ENCODE results near the gene IL4. TPM values are rescaled to one million over a fixed set of nuclear protein-coding genes. Genes with fewer than 3 reads are reported as not detected.
A peak's percentile ranks its signal among the peaks of the same experiment; 100 is the strongest.

Gene IL4
- total RNA-seq, 1 donor from 2014 or later: not detected

- no peak for DNase-seq (ENCODE audit: low read depth)
Observed at GRCh38 chr5:132669966-132670882, 3.6 kb upstream of the IL4 start.

GRCh38 chr5:132671000-132671399 lies 2.8 kb upstream of the IL4 start:
- DNase-seq (ENCODE audit: low read depth): no peak

DNA sequence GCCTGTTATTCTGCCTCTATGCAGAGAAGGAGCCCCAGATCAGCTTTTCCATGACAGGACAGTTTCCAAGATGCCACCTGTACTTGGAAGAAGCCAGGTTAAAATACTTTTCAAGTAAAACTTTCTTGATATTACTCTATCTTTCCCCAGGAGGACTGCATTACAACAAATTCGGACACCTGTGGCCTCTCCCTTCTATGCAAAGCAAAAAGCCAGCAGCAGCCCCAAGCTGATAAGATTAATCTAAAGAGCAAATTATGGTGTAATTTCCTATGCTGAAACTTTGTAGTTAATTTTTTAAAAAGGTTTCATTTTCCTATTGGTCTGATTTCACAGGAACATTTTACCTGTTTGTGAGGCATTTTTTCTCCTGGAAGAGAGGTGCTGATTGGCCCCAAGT lies 301 bp upstream of the IL4 start:
- no peak for DNase-seq (ENCODE audit: low read depth)

DNA sequence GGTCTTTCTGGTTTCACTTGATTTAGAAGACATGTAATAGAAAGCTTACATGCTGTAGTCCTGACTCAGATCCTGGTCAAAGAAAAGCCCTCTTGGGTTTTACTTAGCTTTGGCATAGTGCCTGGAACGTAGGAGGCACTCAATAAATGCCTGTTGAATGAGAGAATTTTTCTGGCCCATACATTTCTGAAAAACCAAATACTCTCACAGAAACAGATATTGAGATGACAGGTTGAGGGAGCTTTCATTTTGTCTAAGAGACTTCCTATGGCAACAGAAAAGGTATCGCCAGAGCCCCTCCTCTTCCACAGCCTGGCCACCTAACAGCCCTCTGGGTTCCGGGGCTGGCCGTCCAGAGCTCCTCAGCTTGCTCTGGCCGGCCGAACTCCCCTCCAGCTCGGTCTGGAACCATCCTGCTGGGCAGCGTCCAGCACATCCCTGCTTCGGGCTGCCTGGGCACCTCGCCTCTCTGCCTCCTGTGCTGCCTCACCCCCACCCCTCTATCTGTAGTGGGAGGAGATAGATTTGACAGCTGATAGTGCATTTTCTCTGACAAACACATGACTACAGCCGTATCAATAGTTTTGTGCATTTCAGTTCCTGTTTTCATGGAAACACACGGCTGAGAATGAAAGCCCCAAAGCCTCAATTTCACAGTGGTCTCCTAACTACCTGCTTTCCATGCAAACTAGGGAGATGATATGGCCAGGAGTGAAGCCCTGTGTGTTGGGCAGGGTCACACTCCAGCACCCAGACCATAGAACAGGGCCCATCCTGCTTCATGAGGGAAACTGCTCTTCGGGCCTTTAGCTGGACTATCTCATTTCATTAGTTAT lies 1.1 kb downstream of the IL4 start:
- DNase-seq (ENCODE audit: low read depth): peak; percentile 83

DNA sequence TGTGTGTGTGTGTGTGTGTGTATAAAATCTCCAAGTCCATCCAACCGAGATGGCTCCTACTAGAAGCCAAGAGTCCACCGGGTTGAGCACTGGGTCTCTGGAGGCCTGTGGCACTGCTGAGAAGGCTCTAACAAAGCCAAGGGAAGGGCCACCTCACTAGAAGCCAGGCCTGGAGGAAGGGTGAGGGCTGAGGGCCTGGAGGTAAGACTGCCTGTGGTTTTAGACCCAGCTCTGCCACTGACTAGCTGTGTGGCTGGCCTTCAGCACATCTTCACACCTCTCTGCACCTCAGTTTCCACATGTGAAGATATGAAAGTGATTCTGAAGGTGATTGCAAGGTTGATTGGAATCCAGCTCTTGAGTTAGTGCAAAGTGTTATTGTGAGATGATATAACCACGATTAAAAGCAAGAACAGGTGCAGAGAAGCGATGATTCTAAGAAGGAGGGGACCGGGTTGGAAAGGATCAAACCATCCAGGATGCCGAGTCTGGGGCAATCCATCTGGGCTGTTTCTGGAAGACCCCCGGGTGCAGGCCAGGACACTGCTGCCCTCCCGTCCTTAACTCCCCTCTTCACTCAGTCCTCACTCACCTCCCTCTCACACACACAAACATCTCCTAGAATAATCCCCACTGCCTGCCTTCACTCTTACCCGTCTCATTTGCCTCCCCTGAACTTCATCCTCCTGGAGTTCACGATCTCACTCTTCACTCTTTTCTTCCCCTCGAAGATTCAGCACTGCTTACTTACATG lies 2.3 kb downstream of the IL4 start:
- no peak for DNase-seq (ENCODE audit: low read depth)

GRCh38 chr5:132677191-132677590 lies 3.4 kb downstream of the IL4 start:
- DNase-seq (ENCODE audit: low read depth): peak; percentile 89

DNA sequence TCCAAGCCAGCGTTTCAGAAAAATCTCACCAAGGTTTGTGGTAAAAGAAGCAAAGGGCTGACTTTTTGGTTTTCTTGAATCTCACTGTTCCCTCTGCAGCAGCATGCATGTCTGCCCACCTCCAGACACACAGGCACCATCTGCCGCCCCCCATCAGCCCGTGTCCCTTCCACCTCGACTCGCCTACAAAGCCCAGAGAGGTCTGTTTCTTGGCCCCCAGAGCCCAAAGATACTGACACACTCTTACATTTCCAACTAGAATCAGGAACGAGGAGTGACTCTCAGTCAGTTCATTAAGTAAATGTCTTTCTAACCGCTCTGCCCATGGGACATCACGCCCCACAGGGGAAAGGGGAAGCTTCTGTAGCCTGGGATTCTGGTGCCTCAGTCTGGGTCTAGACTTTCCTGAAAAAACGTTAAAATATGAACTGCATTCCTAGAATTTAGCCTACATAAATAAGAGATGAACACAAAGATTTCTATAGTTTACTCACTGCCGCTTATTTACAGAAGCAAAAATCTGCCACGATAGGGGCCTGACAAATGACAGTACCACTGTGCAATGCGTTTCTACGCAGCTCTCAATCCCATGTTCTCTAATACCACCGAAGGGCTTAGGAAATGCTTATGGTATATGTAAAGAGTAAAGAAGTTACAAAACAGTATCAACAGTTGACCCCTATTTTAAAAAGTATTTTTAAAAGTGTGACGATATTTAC lies 4.1 kb downstream of the IL4 start:
- DNase-seq (ENCODE audit: low read depth): no peak

GRCh38 chr5:132678735-132679134 lies 4.9 kb downstream of the IL4 start:
- no peak for DNase-seq (ENCODE audit: low read depth)

- no peak for DNase-seq (ENCODE audit: low read depth)
Observed at GRCh38 chr5:132679166-132679565, 5.4 kb downstream of the IL4 start.

DNA sequence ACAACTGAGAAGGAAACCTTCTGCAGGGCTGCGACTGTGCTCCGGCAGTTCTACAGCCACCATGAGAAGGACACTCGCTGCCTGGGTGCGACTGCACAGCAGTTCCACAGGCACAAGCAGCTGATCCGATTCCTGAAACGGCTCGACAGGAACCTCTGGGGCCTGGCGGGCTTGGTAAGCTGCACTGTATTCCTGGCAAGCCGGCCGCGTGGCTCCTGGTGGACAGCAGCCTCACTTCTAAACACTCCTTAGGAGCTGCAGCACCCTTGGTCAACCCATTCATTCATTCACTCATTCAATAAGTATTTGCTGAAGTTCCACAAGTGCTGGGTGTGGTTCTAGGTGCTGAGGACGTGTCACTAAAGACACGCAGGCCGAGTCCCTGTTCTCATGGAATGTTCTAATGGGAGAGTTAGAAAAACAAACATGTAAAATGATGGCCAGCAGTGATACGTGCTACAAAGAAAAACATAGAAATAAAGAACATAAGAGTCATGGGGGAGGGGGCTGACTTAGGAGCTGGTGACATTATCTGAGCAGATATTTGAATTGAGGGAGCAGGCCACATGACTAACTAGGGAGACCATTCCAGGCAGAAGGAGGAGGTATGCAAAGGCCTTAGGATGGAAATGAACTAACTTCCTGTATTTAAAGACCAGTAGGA lies 6.1 kb downstream of the IL4 start:
- DNase-seq (ENCODE audit: low read depth): no peak

GRCh38 chr5:132680780-132681475 lies 7.1 kb downstream of the IL4 start:
- no peak for DNase-seq (ENCODE audit: low read depth)

GRCh38 chr5:132681476-132681831 lies 7.7 kb downstream of the IL4 start:
- no peak for DNase-seq (ENCODE audit: low read depth)

- no peak for DNase-seq (ENCODE audit: low read depth)
Observed at GRCh38 chr5:132681983-132682382, 8.2 kb downstream of the IL4 start.

DNA sequence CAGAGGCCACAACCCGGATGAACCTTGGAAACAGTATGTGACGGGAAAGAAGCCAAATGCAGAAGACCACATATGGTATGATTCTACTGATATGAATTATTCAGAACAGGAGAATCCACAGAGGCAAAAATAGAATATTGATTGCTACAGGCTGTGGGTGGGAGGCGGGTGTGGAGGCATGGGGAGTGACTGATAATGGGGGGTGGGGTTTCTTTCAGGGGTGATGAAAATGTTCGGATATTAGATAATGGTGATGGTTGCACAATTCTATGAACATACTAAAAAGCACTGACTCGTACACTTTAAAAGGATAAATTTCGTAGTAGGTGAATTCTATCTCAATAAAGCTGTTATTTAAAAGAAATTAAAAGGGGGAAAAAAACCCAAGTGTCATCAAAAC lies 10.7 kb downstream of the IL4 start:
- no peak for DNase-seq (ENCODE audit: low read depth)

- DNase-seq (ENCODE audit: low read depth): peak; percentile 61
Observed at GRCh38 chr5:132684922-132685720, 11.3 kb downstream of the IL4 start.

GRCh38 chr5:132686193-132686592 lies 12.4 kb downstream of the IL4 start:
- DNase-seq (ENCODE audit: low read depth): no peak

DNA sequence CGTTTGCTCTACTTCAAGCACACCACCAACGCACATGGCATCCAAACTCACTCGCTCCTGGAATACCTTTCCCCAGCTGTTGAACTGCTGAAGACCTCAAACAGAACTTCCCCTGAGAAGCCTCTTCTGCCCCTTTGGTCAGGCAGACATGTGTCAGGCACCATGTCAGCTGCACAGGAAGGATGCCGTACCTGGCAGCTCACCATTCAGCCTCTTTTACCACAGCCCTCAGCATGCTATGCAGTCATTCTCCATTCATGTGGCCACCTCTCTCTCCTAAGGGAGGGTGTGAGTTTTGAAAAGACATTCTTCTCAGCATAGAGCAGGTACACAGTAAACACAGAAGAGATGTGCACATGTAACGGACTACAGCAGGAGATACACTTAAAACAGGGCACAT lies 14.2 kb downstream of the IL4 start:
- no peak for DNase-seq (ENCODE audit: low read depth)

DNA sequence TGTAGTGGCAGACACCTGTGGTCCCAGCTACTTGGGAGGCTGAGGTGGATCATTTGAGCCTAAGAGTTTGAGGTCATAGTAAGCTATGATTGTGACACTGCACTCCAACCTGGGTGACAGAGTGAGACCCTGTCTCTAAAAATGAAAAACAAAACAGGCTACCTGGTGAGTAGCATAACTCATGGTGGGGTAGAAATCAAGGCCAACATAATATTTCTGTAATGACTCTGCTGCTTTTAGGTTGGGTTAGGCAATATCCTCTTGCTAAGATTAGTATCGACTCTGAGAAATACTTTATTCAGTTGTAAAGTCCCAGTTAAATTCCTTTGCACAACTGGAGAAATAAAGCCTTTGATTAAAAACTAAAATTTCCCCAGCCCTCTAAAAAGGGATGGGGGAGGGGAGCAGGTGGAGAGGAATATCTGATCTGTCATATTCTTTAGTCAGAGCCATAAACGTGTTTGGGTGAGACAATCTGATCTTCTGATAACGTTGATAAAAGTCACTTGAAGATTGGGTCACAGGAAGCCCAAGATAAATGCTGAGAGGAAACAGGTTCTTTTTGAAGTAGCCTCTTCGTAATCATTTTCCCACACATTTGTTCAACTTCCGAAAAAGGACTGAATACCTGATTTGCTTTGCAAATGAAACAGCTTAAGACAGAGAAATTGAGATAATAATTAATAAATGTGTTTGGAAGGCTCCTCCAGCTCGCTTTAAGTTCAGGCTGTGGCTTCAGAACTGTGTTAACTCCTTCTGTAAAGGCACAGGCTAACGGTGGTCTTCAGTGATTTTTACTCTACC lies 14.9 kb downstream of the IL4 start:
- DNase-seq (ENCODE audit: low read depth): no peak
